ENCODE measurements around the gene MTM1. TPM values are rescaled to one million over a fixed set of nuclear protein-coding genes. Genes with fewer than 3 reads are reported as not detected.

The MTM1 gene
- total and polyA plus RNA-seq, 2 experiments from 2014 or later, result 3.2 to 8.7 TPM

DNA sequence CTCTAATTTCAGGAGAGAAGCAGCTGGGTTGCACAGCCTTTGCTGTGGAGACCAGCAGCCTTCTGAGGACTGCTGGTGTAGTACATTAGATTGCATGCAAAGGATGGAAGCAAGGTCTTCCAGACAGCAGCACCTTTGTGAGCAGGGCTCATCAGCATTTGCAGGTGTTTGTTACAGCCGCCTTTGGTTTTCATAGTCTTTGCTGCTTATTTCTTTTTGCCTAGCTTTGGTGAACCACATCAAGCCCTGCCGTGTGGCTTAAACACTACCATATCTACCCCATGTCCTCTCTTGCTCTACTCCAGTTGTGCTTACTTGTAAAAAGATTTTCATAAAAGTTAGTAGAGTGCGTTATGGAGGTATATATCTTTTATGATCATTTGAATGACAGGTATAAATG is 57.5 kb downstream of the MTM1 start (continued):
- no peak for TF ChIP-seq ZNF331 (CRISPR knock-in tag; IDR thresholded peaks at IDR 0.05; ENCODE audit: low read depth)
- no peak for TF ChIP-seq JUNB (IDR thresholded peaks at IDR 0.05; ENCODE audit: unreplicated experiment)

DNA sequence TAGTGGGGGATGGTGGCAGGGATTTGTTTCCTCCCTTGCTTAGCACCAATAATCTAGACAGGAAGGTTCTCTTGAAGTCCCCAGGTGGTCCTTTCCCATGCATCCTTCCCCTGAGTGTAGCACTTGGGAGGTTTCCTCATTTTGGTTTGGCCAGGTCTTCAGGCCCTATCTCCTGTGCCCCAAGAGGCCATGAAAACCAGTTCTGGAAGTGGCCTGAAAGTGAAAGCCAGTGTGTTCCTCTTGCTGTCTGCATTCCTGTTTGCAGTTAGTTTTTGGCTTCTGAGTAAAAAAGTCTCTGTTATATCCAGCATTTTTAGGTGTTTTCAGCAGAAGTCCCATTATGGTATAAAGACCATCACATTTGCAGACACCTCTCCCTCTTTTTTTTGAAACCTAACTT is 59.5 kb downstream of the MTM1 start:
- TF ChIP-seq STAT1 (IDR thresholded peaks at IDR 0.05; ENCODE audit: unreplicated experiment), result no peak
- TF ChIP-seq, protein P1, sequence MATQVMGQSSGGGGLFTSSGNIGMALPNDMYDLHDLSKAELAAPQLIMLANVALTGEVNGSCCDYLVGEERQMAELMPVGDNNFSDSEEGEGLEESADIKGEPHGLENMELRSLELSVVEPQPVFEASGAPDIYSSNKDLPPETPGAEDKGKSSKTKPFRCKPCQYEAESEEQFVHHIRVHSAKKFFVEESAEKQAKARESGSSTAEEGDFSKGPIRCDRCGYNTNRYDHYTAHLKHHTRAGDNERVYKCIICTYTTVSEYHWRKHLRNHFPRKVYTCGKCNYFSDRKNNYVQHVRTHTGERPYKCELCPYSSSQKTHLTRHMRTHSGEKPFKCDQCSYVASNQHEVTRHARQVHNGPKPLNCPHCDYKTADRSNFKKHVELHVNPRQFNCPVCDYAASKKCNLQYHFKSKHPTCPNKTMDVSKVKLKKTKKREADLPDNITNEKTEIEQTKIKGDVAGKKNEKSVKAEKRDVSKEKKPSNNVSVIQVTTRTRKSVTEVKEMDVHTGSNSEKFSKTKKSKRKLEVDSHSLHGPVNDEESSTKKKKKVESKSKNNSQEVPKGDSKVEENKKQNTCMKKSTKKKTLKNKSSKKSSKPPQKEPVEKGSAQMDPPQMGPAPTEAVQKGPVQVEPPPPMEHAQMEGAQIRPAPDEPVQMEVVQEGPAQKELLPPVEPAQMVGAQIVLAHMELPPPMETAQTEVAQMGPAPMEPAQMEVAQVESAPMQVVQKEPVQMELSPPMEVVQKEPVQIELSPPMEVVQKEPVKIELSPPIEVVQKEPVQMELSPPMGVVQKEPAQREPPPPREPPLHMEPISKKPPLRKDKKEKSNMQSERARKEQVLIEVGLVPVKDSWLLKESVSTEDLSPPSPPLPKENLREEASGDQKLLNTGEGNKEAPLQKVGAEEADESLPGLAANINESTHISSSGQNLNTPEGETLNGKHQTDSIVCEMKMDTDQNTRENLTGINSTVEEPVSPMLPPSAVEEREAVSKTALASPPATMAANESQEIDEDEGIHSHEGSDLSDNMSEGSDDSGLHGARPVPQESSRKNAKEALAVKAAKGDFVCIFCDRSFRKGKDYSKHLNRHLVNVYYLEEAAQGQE (IDR thresholded peaks at IDR 0.05; ENCODE audit: unreplicated experiment), result no peak
- no peak for TF ChIP-seq ZNF331 (CRISPR knock-in tag; IDR thresholded peaks at IDR 0.05; ENCODE audit: low read depth)
- Histone ChIP-seq H3K79me2 (replicated peaks; ENCODE audit: insufficient read depth) (no peaks in the 10 kb centered on the region), H3F3A (replicated peaks; ENCODE audit: low read depth) (no peaks in the 10 kb centered on the region), H3K36me3 (ENCODE audit: insufficient read depth) (no peaks in the 10 kb centered on the region), H3K27ac (ENCODE audit: low read depth) (no peak overlapping the region), H3K9me2 (ENCODE audit: insufficient read depth) (no peaks in the 10 kb centered on the region), H3K4me2 (no peak overlapping the region), H3K4me3 (no peak overlapping the region), H4K20me1 (replicated peaks; ENCODE audit: insufficient read depth) (no peaks in the 10 kb centered on the region), H3K27me3 (ENCODE audit: insufficient read depth) (no peaks in the 10 kb centered on the region), H2AFZ (no peak overlapping the region), H3K4me1 (ENCODE audit: insufficient read depth) (no peaks in the 10 kb centered on the region)
- no peaks in the 10 kb centered on the region for H3K9me3 Mint-ChIP-seq
- H3K4me3 Mint-ChIP-seq, result no peak overlapping the region
- no peak for DNase-seq (ENCODE audit: low spot score)
- H3K4me1 Mint-ChIP-seq, result peaks cover 9% of the 10 kb centered on the region
- no peak overlapping the region for H3K27ac Mint-ChIP-seq
- H3K36me3 Mint-ChIP-seq (ENCODE audit: low read depth), result no peaks in the 10 kb centered on the region
- H3K27me3 Mint-ChIP-seq (ENCODE audit: insufficient read depth, low read depth, poor library complexity), result no peaks in the 10 kb centered on the region
- ATAC-seq, result no peak

DNA sequence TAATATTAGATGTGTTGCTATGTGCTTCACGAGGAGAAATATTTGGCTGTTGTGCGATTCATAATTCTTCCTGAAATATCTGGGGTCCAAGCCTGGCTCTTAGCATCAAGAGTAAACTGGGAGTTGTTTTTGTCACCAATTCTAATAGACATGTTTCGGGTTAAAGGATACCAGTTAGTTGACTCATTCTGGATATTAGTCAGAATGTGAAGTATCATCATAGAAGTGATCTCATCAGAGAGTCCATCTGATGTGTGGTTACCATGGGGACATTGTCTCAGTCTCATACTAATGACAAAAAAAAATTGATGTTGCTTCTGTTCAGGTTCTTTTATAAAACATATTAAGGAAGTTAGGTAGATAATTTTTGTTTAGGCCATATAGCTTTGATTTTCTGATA is 67.5 kb downstream of the MTM1 start:
- no peaks in the 10 kb centered on the region for H3K27me3 ChIP-seq (ENCODE audit: insufficient read depth)
- ATAC-seq, result no peak
- no peak overlapping the region for H3K4me3 ChIP-seq
- TF ChIP-seq NANOG (IDR thresholded peaks at IDR 0.05; ENCODE audit: borderline replicate concordance), result no peak
- TF ChIP-seq, protein P2, sequence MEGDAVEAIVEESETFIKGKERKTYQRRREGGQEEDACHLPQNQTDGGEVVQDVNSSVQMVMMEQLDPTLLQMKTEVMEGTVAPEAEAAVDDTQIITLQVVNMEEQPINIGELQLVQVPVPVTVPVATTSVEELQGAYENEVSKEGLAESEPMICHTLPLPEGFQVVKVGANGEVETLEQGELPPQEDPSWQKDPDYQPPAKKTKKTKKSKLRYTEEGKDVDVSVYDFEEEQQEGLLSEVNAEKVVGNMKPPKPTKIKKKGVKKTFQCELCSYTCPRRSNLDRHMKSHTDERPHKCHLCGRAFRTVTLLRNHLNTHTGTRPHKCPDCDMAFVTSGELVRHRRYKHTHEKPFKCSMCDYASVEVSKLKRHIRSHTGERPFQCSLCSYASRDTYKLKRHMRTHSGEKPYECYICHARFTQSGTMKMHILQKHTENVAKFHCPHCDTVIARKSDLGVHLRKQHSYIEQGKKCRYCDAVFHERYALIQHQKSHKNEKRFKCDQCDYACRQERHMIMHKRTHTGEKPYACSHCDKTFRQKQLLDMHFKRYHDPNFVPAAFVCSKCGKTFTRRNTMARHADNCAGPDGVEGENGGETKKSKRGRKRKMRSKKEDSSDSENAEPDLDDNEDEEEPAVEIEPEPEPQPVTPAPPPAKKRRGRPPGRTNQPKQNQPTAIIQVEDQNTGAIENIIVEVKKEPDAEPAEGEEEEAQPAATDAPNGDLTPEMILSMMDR (conservative IDR thresholded peaks at IDR 0.05; ENCODE audit: low read depth in 2 of 2), result no peak
- TF ChIP-seq EZH2 (IDR thresholded peaks at IDR 0.05; ENCODE audit: low read depth, unreplicated experiment), result no peak
- H3K4me2 ChIP-seq, result no peak overlapping the region
- no peaks in the 10 kb centered on the region for H3K36me3 ChIP-seq (ENCODE audit: insufficient read depth)
- H3K4me1 ChIP-seq (ENCODE audit: insufficient read depth), result no peaks in the 10 kb centered on the region
- H3K79me2 ChIP-seq (replicated peaks; ENCODE audit: insufficient read depth), result no peaks in the 10 kb centered on the region
- H3K4me3 Mint-ChIP-seq, result no peak overlapping the region
- no peak overlapping the region for H3K27ac ChIP-seq (ENCODE audit: low read depth)
- no peaks in the 10 kb centered on the region for H3F3A ChIP-seq (replicated peaks; ENCODE audit: low read depth)
- no peaks in the 10 kb centered on the region for H3K9me2 ChIP-seq (ENCODE audit: insufficient read depth)
- peaks cover 2% of the 10 kb centered on the region for H3K27me3 Mint-ChIP-seq (ENCODE audit: insufficient read depth, low read depth, poor library complexity)
- no peaks in the 10 kb centered on the region for H4K20me1 ChIP-seq (replicated peaks; ENCODE audit: insufficient read depth)
- H3K27ac Mint-ChIP-seq, result no peak overlapping the region
- peaks cover 7% of the 10 kb centered on the region for H3K4me1 Mint-ChIP-seq
- no peaks in the 10 kb centered on the region for H3K36me3 Mint-ChIP-seq (ENCODE audit: low read depth)
- DNase-seq (ENCODE audit: low spot score), result no peak
- H2AFZ ChIP-seq, result no peak overlapping the region
- H3K9me3 Mint-ChIP-seq, result no peaks in the 10 kb centered on the region
